SK-N-DZ (cell line): ENCODE results near the gene CLIC6.

Source experiments
- DNase-seq: peaks from one replicate; pipeline ENCODE4 v3.0.0-alpha.2; 2015; ENCODE audit warnings: low spot score

The CLIC6 gene

DNA sequence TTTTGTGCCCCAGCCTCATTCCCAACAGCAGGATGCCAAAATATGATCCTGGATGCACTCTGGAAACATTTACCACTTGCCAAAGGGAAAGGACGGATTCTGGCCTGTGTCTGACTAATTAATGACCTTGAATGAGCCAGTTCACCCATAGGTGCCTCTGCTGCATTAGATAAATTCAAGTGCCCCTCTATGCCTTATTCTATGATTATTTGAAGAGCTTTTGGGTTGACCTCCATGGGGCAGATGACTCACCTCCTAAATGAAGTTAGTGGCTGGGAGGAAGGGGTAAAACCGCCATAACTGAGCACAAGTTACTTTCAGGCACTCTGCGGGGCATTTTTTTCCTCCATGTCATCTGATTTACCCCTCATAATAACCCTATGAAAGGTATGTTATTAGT, 98.1 kb downstream of the CLIC6 start:
- no peak for DNase-seq
